GM19438 (cell line): ENCODE measurements around the gene SLC12A1.

ENCODE experiments used
- ATAC-seq: cut with Tn5 transposase; IDR thresholded peaks from one replicate; pipeline ENCODE4 v1.9.1; 2021; ENCODE audit warnings: low read depth; ENCODE audit not compliant: unreplicated experiment

SLC12A1 gene

GRCh38 chr15:48340111-48340510, 134.0 kb downstream of the SLC12A1 start:
- ATAC-seq, result no peak

GRCh38 chr15:48343865-48344264, 137.8 kb downstream of the SLC12A1 start:
- no peak for ATAC-seq

GRCh38 chr15:48345516-48345915, 139.4 kb downstream of the SLC12A1 start:
- ATAC-seq, result no peak

- ATAC-seq, result no peak
These were observed 146.5 kb downstream of the SLC12A1 start for GRCh38 chr15:48352474-48353072.
